Chondrocyte (in vitro differentiated cells): ENCODE measurements around the gene ADRA2B. TPM values are rescaled to one million over a fixed set of nuclear protein-coding genes. Genes with fewer than 3 reads are reported as not detected.

Source experiments
- DNase-seq: peaks from one replicate; pipeline ENCODE4 v3.0.0; 2021; ENCODE audit warnings: mixed read lengths, low spot score
- H3K27ac Mint-ChIP-seq: one replicate; pipeline ENCODE4 v1.8.0; 2021; ENCODE audit warnings: mild to moderate bottlenecking, moderate library complexity, mixed read lengths; ENCODE audit not compliant: unreplicated experiment
- H3K27me3 Mint-ChIP-seq: 2 replicates; pipeline ENCODE4 v1.8.0; 2021; ENCODE audit warnings: low read depth, mixed read lengths
- H3K36me3 Mint-ChIP-seq: 2 replicates; pipeline ENCODE4 v1.8.0; 2021; ENCODE audit warnings: low read depth, mixed read lengths
- H3K4me1 Mint-ChIP-seq: 2 replicates; pipeline ENCODE4 v1.8.0; 2021; ENCODE audit warnings: low read depth, mild to moderate bottlenecking, mixed read lengths
- H3K4me3 Mint-ChIP-seq: one replicate; pipeline ENCODE4 v1.8.0; 2021; ENCODE audit warnings: mild to moderate bottlenecking, moderate library complexity, mixed read lengths; ENCODE audit not compliant: unreplicated experiment
- H3K9me3 Mint-ChIP-seq: 2 replicates; pipeline ENCODE4 v1.8.0; 2021; ENCODE audit warnings: low read depth, mixed read lengths
- total RNA-seq: library from RNA; stranded (reverse); gene quantifications from 3 replicates; pipeline ENCODE4 v1.2.1, GENCODE V29; 2021
- TF ChIP-seq, protein P1 (sequence below): fragments of 200-600 bp; sonication (generic); IDR thresholded peaks from 2 replicates; pipeline ENCODE4 v1.5.0; 2021; ENCODE audit warnings: antibody characterized with exemption, mild to moderate bottlenecking, moderate library complexity

Gene ADRA2B
- total RNA-seq, 1 donor from 2014 or later: 0.07 TPM

DNA sequence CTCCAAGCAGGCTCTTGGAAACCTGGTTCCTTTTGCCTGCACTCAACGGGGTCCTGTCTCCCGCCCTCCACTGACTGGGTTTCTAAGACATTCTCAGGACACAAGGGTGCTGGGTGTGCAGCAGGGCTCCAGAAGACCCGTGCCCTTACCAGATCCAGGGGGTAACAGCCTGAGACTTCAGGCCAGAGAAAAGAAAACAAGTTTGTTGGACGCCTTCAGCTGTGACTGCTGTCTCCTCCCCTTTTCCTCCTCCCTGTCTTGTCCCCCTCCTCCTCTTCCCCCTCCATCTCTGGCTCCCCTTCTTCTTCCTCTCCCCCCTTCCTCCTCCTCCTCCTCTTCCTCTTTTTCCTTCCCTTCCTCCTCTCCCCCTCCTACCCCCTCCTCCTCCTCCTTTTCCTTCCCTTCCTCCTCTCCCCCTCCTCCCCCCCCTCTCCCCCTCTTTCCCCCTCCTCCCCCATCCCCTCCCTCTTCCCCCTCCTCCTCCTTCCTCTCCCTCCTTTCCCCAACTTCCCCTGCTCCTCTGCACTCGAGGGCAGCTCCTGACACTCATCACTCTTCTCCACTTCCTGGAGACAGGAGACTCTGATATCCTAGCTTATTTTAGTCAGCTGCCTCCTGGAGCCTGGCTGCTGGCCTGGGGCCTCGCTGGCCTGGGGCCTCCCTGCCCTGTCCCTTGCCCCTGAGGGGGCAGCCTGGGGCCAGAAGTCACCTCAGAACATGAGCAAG lies 12.4 kb downstream of the ADRA2B start:
- Mint-ChIP-seq H3K27ac (no peak overlapping the region), H3K9me3 (peaks cover 10% of the 10 kb centered on the region), H3K27me3 (no peaks in the 10 kb centered on the region), H3K4me3 (no peak overlapping the region), H3K4me1 (peaks cover 11% of the 10 kb centered on the region), H3K36me3 (peaks cover 5% of the 10 kb centered on the region)
- TF ChIP-seq, protein P1, sequence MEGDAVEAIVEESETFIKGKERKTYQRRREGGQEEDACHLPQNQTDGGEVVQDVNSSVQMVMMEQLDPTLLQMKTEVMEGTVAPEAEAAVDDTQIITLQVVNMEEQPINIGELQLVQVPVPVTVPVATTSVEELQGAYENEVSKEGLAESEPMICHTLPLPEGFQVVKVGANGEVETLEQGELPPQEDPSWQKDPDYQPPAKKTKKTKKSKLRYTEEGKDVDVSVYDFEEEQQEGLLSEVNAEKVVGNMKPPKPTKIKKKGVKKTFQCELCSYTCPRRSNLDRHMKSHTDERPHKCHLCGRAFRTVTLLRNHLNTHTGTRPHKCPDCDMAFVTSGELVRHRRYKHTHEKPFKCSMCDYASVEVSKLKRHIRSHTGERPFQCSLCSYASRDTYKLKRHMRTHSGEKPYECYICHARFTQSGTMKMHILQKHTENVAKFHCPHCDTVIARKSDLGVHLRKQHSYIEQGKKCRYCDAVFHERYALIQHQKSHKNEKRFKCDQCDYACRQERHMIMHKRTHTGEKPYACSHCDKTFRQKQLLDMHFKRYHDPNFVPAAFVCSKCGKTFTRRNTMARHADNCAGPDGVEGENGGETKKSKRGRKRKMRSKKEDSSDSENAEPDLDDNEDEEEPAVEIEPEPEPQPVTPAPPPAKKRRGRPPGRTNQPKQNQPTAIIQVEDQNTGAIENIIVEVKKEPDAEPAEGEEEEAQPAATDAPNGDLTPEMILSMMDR: no peak
- no peak for DNase-seq

DNA sequence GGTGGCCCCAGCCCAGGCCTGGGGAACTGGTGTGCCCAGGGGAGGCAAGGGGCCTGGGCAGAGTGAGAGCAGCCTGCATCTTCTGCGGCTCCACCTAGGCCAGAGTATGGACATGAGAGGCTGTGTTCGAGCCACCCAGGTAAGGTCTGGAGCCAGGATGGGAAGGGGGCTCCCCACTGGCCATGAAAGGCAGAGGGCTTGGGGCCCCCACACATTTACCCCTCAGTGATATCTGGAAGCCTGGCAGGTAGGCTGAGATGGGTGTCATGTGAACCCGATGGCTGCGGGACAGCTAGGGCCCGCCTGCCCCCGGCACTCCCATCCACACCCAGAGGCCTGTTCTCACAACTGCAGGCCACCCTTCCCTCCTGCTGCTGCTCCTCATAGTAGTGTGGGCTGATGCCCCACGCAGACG lies 13.2 kb downstream of the ADRA2B start:
- TF ChIP-seq, protein P1: no peak
- peaks cover 5% of the 10 kb centered on the region for H3K36me3 Mint-ChIP-seq
- H3K9me3 Mint-ChIP-seq: peaks cover 10% of the 10 kb centered on the region
- DNase-seq: peak; percentile 77
- H3K4me1 Mint-ChIP-seq: peaks cover 8% of the 10 kb centered on the region
- H3K27ac Mint-ChIP-seq: no peak overlapping the region
- H3K4me3 Mint-ChIP-seq: no peak overlapping the region
- no peaks in the 10 kb centered on the region for H3K27me3 Mint-ChIP-seq

DNA sequence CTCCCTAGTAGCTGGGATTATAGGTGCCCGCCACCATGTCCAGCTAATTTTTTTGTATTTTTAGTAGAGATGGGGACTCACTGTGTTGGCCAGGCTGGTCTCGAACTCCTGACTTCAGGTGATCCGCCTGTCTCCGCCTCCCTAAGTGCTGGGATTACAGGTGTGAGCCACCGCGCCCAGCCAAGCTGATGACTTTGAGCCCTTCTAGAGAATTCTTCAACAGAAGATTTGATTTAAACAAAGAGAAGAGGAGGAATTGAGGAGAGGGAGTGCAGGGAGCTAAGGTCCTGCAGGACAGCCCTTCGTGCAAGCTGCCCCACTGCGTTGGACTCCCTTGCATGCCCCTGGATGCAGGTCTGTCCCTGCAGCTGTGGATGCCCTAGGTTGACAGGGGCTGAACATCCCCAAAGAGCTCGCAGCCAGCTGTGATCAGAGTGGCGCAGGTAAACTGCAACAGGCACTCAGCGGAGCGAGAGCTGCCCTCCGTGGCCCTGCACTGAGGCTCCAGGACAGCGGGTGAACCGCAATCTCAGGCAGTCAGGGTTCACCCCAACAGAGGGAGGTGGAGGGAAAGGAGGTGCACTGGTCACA lies 13.7 kb downstream of the ADRA2B start:
- TF ChIP-seq, protein P1: no peak
- Mint-ChIP-seq H3K27ac (no peak overlapping the region), H3K27me3 (no peaks in the 10 kb centered on the region), H3K36me3 (peaks cover 5% of the 10 kb centered on the region), H3K4me1 (peaks cover 8% of the 10 kb centered on the region), H3K4me3 (no peak overlapping the region), H3K9me3 (peaks cover 10% of the 10 kb centered on the region)
- DNase-seq: peak; percentile 61

DNA sequence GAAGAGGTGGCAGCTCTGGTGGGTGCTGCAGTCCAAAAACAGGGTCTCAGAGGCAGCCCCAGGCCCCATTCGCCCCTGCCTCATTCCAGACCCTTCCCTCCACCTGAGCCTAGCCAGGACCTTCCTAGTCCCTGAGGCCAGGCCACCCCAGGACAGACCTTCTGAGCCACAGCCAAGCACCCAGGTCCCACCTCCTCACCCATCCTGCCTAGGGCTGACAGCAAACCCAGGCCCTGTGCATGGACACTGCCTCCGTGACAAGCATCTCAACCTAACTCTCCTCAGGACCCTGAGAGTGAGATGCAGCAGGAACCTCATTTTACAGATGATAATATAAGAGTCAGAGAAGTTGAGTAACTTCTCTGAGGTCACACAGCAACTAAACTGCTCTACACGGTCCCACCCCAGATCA lies 15.5 kb downstream of the ADRA2B start:
- no peak for DNase-seq
- no peak overlapping the region for H3K27ac Mint-ChIP-seq

More for the DNA sequence above, 15.5 kb downstream of the ADRA2B start:
- Mint-ChIP-seq H3K9me3 (peaks cover 10% of the 10 kb centered on the region), H3K4me3 (no peak overlapping the region), H3K36me3 (peaks cover 5% of the 10 kb centered on the region), H3K27me3 (no peaks in the 10 kb centered on the region), H3K4me1 (peaks cover 8% of the 10 kb centered on the region)
- TF ChIP-seq, protein P1: no peak
